Motor neuron (in vitro differentiated cells): ENCODE data around the gene PCGF2. TPM values are rescaled to one million over a fixed set of nuclear protein-coding genes. Genes with fewer than 3 reads are reported as not detected.

Experiments used
- ATAC-seq, 8 experiments: fragments of 200-7000 bp; cut with Tn5 transposase; replicated peaks in 6 of 8; 2 replicates each; pipeline ENCODE4 v1.8.0; 2021; ENCODE audit warnings: mild to moderate bottlenecking in 8 of 8, moderate library complexity in 8 of 8
- H3K27ac ChIP-seq, 2 donors: fragments of 250-450 bp; sonication (Bioruptor Pico); 2 replicates each; pipeline ENCODE4 v1.9.0; 2021; ENCODE audit warnings: antibody characterized with exemption in 2 of 2, mild to moderate bottlenecking in 2 of 2, moderate library complexity in 1 of 2
- H3K4me1 ChIP-seq, 2 donors: fragments of 250-450 bp; sonication (Bioruptor Pico); replicated peaks in 1 of 2; 2 replicates each; pipeline ENCODE4 v1.6.1; 2021; ENCODE audit warnings: antibody characterized with exemption in 2 of 2, mild to moderate bottlenecking in 2 of 2, moderate library complexity in 1 of 2
- H3K4me3 ChIP-seq, 5 donors: fragments of 250-450 bp; sonication (Bioruptor Pico); 2 replicates each; pipeline ENCODE4 v1.9.0; 2021; ENCODE audit warnings: antibody characterized with exemption in 5 of 5, mild to moderate bottlenecking in 5 of 5, moderate library complexity in 4 of 5
- WGBS, 10 experiments: fragments of 450-650 bp; shearing (Covaris generic); methylation state at CpG; one replicate each; pipeline ENCODE4 v1.0.0; 2022; 5-methylcytosine and 5-hydroxymethylcytosine counted together
- in situ Hi-C, 9 experiments: fragments of 400-800 bp; cut with MboI; loops; one replicate each; pipeline ENCODE4 v1.15.0; 2021; ENCODE audit warnings: low sequenced_read_pairs in 9 of 9, low pct_unique_long_range_greater_than_20kb in 2 of 9; ENCODE audit not compliant: unreplicated experiment in 9 of 9
- total RNA-seq, 8 experiments: library from RNA; unstranded; fragments of 300-600 nt; gene quantifications; 2 replicates each; pipeline versions ENCODE4 v1.2.3 to v1.2.4, GENCODE V29; 2022

Gene PCGF2
- total RNA-seq, 8 experiments from 2014 or later = 5.2 to 23.3 (median 16.8) TPM

- ATAC-seq = peak in 3 of 8 experiments; percentile 2 to 8 (median 2)
Measured at GRCh38 chr17:38705803-38706504, 42.2 kb downstream of the PCGF2 start.

GRCh38 chr17:38705523-38705802 is 42.7 kb downstream of the PCGF2 start:
- in situ Hi-C loops = no loop called here
- no CpG with 5 or more reads among the region's 32 CpGs for WGBS, 10 experiments
- peak overlapping the region; percentile 54 to 83 (median 69) for H3K4me3 ChIP-seq
- peak; percentile 2 to 47 (median 31) for ATAC-seq
- H3K4me1 ChIP-seq = peaks cover 13 to 19% of the 10 kb centered on the region in 2 donors
- H3K27ac ChIP-seq = peak overlapping the region in 1 of 2 donors; percentile 71

More at GRCh38 chr17:38705803-38706504, 42.2 kb downstream of the PCGF2 start:
- in situ Hi-C loops = no loop called here
- H3K4me1 ChIP-seq = peaks cover 13 to 19% of the 10 kb centered on the region in 2 donors
- no peak overlapping the region for H3K27ac ChIP-seq
- 0% methylated on average over 1 to 9 of the region's 38 CpGs; no CpG with 5 or more reads in 2 of the 10 experiments for WGBS, 10 experiments
- H3K4me3 ChIP-seq = peak overlapping the region; percentile 54 to 83 (median 69)

- 0% methylated on average over 1 to 15 of the region's 100 CpGs; no CpG with 5 or more reads in 6 of the 10 experiments for WGBS, 10 experiments
- in situ Hi-C loops = no loop called here
- Histone ChIP-seq H3K27ac (peak within 1 kb of the TSS; percentile 71 to 73), H3K4me1 (peaks cover 13 to 19% of the 10 kb centered on the region in 2 donors), H3K4me3 (peak within 1 kb of the TSS; percentile 54 to 83 (median 69))
- peak; percentile 32 to 66 (median 58) for ATAC-seq
Measured at GRCh38 chr17:38704606-38705522, 43.3 kb downstream of the PCGF2 start, which contains the start of gene MLLT6. Gene MLLT6 (plus strand): TSS chr17:38705273. CDS start chr17:38705633, 360 bp downstream.

GRCh38 chr17:38703742-38704605 is 44.2 kb downstream of the PCGF2 start:
- Histone ChIP-seq H3K27ac (no peak overlapping the region), H3K4me3 (peak overlapping the region; percentile 54 to 83 (median 69)), H3K4me1 (peaks cover 13 to 19% of the 10 kb centered on the region in 2 donors)
- in situ Hi-C loops = no loop called here
- peak in 1 of 8 experiments; percentile 38 for ATAC-seq
- WGBS, 10 experiments = 0 to 14% (median 5%) methylated on average over 1 to 9 of the region's 50 CpGs; no CpG with 5 or more reads in 5 of the 10 experiments

- ATAC-seq = no peak
- H3K4me1 ChIP-seq = peaks cover 13 to 19% of the 10 kb centered on the region in 2 donors
- 0 to 20% (median 2%) methylated on average over 5 to 33 of the region's 55 CpGs for WGBS, 10 experiments
- in situ Hi-C loops = no loop called here
- no peak overlapping the region for H3K27ac ChIP-seq
- peak overlapping the region; percentile 54 to 83 (median 69) for H3K4me3 ChIP-seq
Measured at GRCh38 chr17:38702916-38703741, 45.0 kb downstream of the PCGF2 start.

- peak overlapping the region; percentile 47 to 83 (median 56) for H3K4me3 ChIP-seq
- WGBS, 10 experiments = 0 to 3% (median 1%) methylated on average over 1 to 16 of the region's 81 CpGs; no CpG with 5 or more reads in 2 of the 10 experiments
- peaks cover 13 to 19% of the 10 kb centered on the region in 2 donors for H3K4me1 ChIP-seq
- peak overlapping the region in 1 of 2 donors; percentile 28 for H3K27ac ChIP-seq
- in situ Hi-C loops = no loop called here
- ATAC-seq = peak; percentile 58 to 81 (median 75)
Measured at GRCh38 chr17:38702166-38702915, 45.8 kb downstream of the PCGF2 start.

GRCh38 chr17:38701504-38702165 is 46.5 kb downstream of the PCGF2 start:
- Histone ChIP-seq H3K27ac (peak overlapping the region in 1 of 2 donors; percentile 28), H3K4me1 (peaks cover 13 to 18% of the 10 kb centered on the region in 2 donors), H3K4me3 (peak overlapping the region; percentile 47 to 83 (median 56))
- 3 to 80% (median 35%) methylated on average over 1 to 14 of the region's 25 CpGs; no CpG with 5 or more reads in 3 of the 10 experiments for WGBS, 10 experiments
- ATAC-seq = peak; percentile 5 to 40 (median 32)
- in situ Hi-C loops = no loop called here

GRCh38 chr17:38698760-38699159 is 49.4 kb downstream of the PCGF2 start:
- in situ Hi-C loops = no loop called here
- Histone ChIP-seq H3K27ac (no peak overlapping the region), H3K4me3 (no peak overlapping the region), H3K4me1 (peaks cover 7 to 12% of the 10 kb centered on the region in 2 donors)
- 75 to 100% (median 86%) methylated on average over 1 to 4 of the region's 5 CpGs; no CpG with 5 or more reads in 2 of the 10 experiments for WGBS, 10 experiments
- ATAC-seq = no peak

GRCh38 chr17:38697061-38697820 is 50.9 kb downstream of the PCGF2 start:
- in situ Hi-C loops = no loop called here
- Histone ChIP-seq H3K4me1 (peaks cover 3 to 4% of the 10 kb centered on the region in 2 donors), H3K4me3 (no peak overlapping the region), H3K27ac (no peak overlapping the region)
- 0 to 100% (median 73%) methylated on average over 1 to 4 of the region's 4 CpGs; no CpG with 5 or more reads in 2 of the 10 experiments for WGBS, 10 experiments
- ATAC-seq = no peak

GRCh38 chr17:38693700-38694329 is 54.3 kb downstream of the PCGF2 start:
- in situ Hi-C loops = no loop called here

More at GRCh38 chr17:38693700-38694329, 54.3 kb downstream of the PCGF2 start:
- Histone ChIP-seq H3K4me3 (no peak overlapping the region), H3K4me1 (no peaks in the 10 kb centered on the region), H3K27ac (no peak overlapping the region)
- peak in 7 of 8 experiments; percentile 21 to 98 (median 47) for ATAC-seq
- WGBS, 10 experiments = 10 to 100% (median 60%) methylated on average over 1 to 8 of the region's 12 CpGs; no CpG with 5 or more reads in 4 of the 10 experiments
